Breast epithelium (tissue), 4 donors: ENCODE data around the gene AKAIN1. TPM values are rescaled to one million over a fixed set of nuclear protein-coding genes. Genes with fewer than 3 reads are reported as not detected.

Source experiments
- DNase-seq, 2 donors: peaks; one replicate each; pipeline ENCODE4 v3.0.0-alpha.2; 2019; ENCODE audit warnings: low spot score in 2 of 2
- H3K27ac ChIP-seq, 2 donors: fragments of 200-600 bp; sonication (generic) in 1 of 2; one replicate each; pipeline ENCODE4 v1.5.1; 2016 to 2019; ENCODE audit warnings: mild to moderate bottlenecking in 1 of 2
- H3K27me3 ChIP-seq, 2 donors: fragments of 200-600 bp; sonication (generic) in 1 of 2; one replicate each; pipeline versions ENCODE4 v1.5.1 to v1.6.0; 2017 to 2019; ENCODE audit warnings: control low read depth in 1 of 2, mild to moderate bottlenecking in 1 of 2
- H3K36me3 ChIP-seq: fragments of 200-600 bp; one replicate; pipeline ENCODE4 v1.5.1; 2019
- H3K4me1 ChIP-seq, 2 donors: fragments of 200-600 bp; sonication (generic); one replicate each; pipeline ENCODE4 v1.5.1; 2016 to 2019; ENCODE audit warnings: control low read depth in 1 of 2
- H3K4me3 ChIP-seq, 3 donors: fragments of 200-600 bp; sonication (generic); 1 replicate in 2 of 3; 2 replicates in 1 of 3; pipeline ENCODE4 v1.5.1; 2016 to 2019; ENCODE audit warnings: mild to moderate bottlenecking in 3 of 3, moderate library complexity in 2 of 3
- H3K9me3 ChIP-seq, 2 donors: fragments of 200-600 bp; sonication (generic) in 1 of 2; one replicate each; pipeline ENCODE4 v1.5.1; 2016 to 2019; ENCODE audit warnings: control low read depth in 1 of 2
- POLR2A ChIP-seq: fragments of 450-650 bp; IDR thresholded peaks from one replicate; pipeline ENCODE4 v1.6.1; 2016; ENCODE audit warnings: antibody characterized with exemption, mild to moderate bottlenecking, moderate library complexity
- POLR2AphosphoS5 ChIP-seq, 3 donors: sonication (generic); formaldehyde crosslinking; IDR thresholded peaks; one replicate each; pipeline ENCODE4 v1.6.1; 2017; ENCODE audit warnings: antibody characterized with exemption in 3 of 3
- intact Hi-C: fragments of 100-400 bp; cut with DNase I; formaldehyde crosslinking; loops from one replicate; pipeline ENCODE4 v1.15.1; 2023; ENCODE audit warnings: low total_unique reads
- total RNA-seq, 3 donors: library from RNA; depleted of rRNA; stranded (reverse); fragments of >200 nt; gene quantifications; one replicate each; pipeline ENCODE4 v1.1.0, GENCODE V29; 2016
- TF ChIP-seq, protein P1 (sequence below), 3 donors: fragments of 450-650 bp; IDR thresholded peaks; one replicate each; pipeline ENCODE4 v1.5.1; 2016 to 2017; ENCODE audit warnings: antibody characterized with exemption in 3 of 3, mild to moderate bottlenecking in 3 of 3, moderate library complexity in 3 of 3

AKAIN1 gene
- total RNA-seq, 3 donors from 2014 or later = not detected

DNA sequence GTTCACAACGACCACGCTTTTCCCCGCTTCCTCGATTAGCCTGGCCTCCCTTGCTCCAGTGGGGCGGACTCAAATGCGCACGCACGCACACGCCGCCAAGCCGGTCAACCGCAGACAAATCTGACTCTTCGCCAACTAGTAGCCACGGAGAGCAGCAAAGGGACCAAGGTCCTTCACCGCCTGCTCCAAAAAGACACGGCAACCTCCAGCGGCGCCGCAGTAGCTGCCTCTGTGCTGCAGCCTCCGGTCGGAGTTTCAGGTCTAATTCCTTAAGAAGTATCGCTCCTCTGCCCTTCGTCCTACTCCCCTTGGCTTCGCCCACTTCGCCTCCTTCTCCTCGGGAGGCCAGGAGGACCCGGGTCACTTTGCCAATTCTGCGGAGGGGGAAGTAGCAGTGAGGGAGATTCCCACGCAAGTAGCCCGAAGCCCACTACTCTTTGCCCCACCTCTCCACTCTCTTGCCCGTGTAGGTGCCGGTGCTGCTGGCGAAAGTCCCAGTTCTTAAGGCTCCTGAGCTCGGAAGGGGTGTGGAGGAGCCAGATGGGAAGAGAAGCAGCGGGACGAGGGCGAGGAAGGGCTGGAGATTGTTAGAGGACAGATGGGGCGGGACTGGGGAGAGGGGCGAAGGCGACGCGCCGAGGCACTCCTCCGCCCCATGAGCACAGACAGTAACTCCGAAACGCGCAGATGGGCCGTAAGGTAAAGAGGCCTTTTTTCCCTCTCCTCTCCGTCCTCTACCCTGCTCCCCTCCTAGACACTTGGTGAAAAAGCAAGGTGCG lies 615 bp downstream of the AKAIN1 start:
- Histone ChIP-seq H3K36me3 (no peaks in the 10 kb centered on the region), H3K27ac (no peak overlapping the region), H3K9me3 (peaks cover 0 to 9% of the 10 kb centered on the region in 2 donors), H3K4me3 (no peak overlapping the region), H3K4me1 (peaks cover 0 to 7% of the 10 kb centered on the region in 2 donors), H3K27me3 (peaks cover 0 to 57% of the 10 kb centered on the region in 2 donors)
- DNase-seq = no peak
- intact Hi-C loops = no loop called here
- TF ChIP-seq, protein P1, sequence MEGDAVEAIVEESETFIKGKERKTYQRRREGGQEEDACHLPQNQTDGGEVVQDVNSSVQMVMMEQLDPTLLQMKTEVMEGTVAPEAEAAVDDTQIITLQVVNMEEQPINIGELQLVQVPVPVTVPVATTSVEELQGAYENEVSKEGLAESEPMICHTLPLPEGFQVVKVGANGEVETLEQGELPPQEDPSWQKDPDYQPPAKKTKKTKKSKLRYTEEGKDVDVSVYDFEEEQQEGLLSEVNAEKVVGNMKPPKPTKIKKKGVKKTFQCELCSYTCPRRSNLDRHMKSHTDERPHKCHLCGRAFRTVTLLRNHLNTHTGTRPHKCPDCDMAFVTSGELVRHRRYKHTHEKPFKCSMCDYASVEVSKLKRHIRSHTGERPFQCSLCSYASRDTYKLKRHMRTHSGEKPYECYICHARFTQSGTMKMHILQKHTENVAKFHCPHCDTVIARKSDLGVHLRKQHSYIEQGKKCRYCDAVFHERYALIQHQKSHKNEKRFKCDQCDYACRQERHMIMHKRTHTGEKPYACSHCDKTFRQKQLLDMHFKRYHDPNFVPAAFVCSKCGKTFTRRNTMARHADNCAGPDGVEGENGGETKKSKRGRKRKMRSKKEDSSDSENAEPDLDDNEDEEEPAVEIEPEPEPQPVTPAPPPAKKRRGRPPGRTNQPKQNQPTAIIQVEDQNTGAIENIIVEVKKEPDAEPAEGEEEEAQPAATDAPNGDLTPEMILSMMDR (IDR thresholded peaks at IDR 0.05) = no peak
- no peak for TF ChIP-seq POLR2A
- no peak for TF ChIP-seq POLR2AphosphoS5 (IDR thresholded peaks at IDR 0.05)

- no peak overlapping the region for H3K4me3 ChIP-seq
- TF ChIP-seq POLR2AphosphoS5 (IDR thresholded peaks at IDR 0.05) (no peak), POLR2A (no peak)
- TF ChIP-seq, protein P1 (IDR thresholded peaks at IDR 0.05) = no peak
- intact Hi-C loops = no loop called here
- peaks cover 0 to 54% of the 10 kb centered on the region in 2 donors for H3K27me3 ChIP-seq
- H3K36me3 ChIP-seq = no peaks in the 10 kb centered on the region
- peaks cover 0 to 7% of the 10 kb centered on the region in 2 donors for H3K4me1 ChIP-seq
- H3K9me3 ChIP-seq = peaks cover 0 to 9% of the 10 kb centered on the region in 2 donors
- no peak for DNase-seq
- H3K27ac ChIP-seq = no peak overlapping the region
These were observed 1.4 kb downstream of the AKAIN1 start for GRCh38 chr18:5195656-5196055.

DNA sequence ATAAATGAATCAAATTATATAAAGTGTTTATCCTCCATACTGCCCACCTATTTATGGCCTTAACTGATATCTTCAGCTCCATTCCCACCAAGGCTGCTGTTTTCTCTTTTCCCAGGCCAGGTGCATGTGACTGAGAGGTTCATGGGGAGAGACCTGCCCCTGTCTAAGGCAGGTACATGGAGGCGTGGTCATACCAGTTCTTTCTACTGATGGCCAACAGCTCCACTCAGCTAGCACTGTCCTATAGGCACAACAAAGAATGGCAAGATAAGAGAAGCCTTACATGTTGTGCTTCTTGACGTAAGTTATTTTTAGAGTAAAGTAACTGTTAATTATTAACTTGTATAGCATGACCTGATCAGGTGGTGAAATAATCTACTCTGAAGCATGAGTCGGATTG lies 16.8 kb downstream of the AKAIN1 start:
- no peaks in the 10 kb centered on the region for H3K9me3 ChIP-seq
- intact Hi-C loops = no loop called here
- H3K27ac ChIP-seq = no peak overlapping the region
- H3K4me3 ChIP-seq = no peak overlapping the region
- no peaks in the 10 kb centered on the region for H3K4me1 ChIP-seq
- no peak for DNase-seq
- H3K27me3 ChIP-seq = no peaks in the 10 kb centered on the region
- no peak for TF ChIP-seq POLR2A
- TF ChIP-seq POLR2AphosphoS5 (IDR thresholded peaks at IDR 0.05) = no peak
- TF ChIP-seq, protein P1 (IDR thresholded peaks at IDR 0.05) = no peak
- no peaks in the 10 kb centered on the region for H3K36me3 ChIP-seq

DNA sequence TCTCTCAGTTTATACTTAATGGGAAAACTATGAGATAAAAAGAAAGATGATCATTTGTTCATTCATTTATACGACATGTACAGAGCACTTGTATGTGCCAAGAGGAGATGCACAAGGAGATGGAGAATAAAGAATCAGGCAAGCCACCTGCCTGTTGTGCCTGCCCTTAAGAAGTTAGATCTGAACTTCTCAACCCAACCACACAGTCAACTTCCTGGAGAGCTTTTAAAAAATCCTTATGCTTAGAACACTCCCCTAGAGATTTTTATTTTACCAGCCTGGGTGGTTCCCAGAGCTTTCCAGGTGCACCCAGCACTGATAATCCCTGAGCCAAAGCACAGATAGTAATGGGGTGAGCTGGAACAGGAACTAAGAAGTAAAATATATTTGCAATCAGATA lies 18.5 kb downstream of the AKAIN1 start:
- no peak overlapping the region for H3K27ac ChIP-seq
- H3K4me3 ChIP-seq = no peak overlapping the region
- H3K9me3 ChIP-seq = no peaks in the 10 kb centered on the region
- H3K27me3 ChIP-seq = no peaks in the 10 kb centered on the region
- TF ChIP-seq POLR2AphosphoS5 (IDR thresholded peaks at IDR 0.05) (no peak), POLR2A (no peak)
- TF ChIP-seq, protein P1 (IDR thresholded peaks at IDR 0.05) = no peak
- H3K36me3 ChIP-seq = no peaks in the 10 kb centered on the region
- intact Hi-C loops = no loop called here
- no peaks in the 10 kb centered on the region for H3K4me1 ChIP-seq
- DNase-seq = no peak

GRCh38 chr18:5175378-5175777 lies 21.7 kb downstream of the AKAIN1 start:
- Histone ChIP-seq H3K4me3 (no peak overlapping the region), H3K27me3 (no peaks in the 10 kb centered on the region), H3K9me3 (no peaks in the 10 kb centered on the region), H3K4me1 (no peaks in the 10 kb centered on the region), H3K27ac (no peak overlapping the region), H3K36me3 (no peaks in the 10 kb centered on the region)
- TF ChIP-seq POLR2A (no peak), POLR2AphosphoS5 (IDR thresholded peaks at IDR 0.05) (no peak)
- TF ChIP-seq, protein P1 (IDR thresholded peaks at IDR 0.05) = no peak
- DNase-seq = no peak
- intact Hi-C loops = no loop called here
